IMR-90 (cell line): ENCODE measurements around the gene RXRG. TPM values are rescaled to one million over a fixed set of nuclear protein-coding genes. Genes with fewer than 3 reads are reported as not detected.

ENCODE experiments used
- ATAC-seq: fragments of 200-7000 bp; cut with Tn5 transposase; 2 replicates; pipeline ENCODE4 v1.9.1; 2020; ENCODE audit warnings: low read depth, mild to moderate bottlenecking, moderate library complexity
- BruUV-seq: library from RNA; stranded (reverse); fragments of 400-500 nt; replicated peaks from 2 replicates; lab custom pipeline; 2021; lab: Mats Ljungman, UMichigan
- CTCF ChIA-PET: fragments of 300-600 bp; formaldehyde crosslinking; extraction: SDS; loops from one replicate; lab custom pipeline; 2021; ENCODE audit warnings: antibody characterized with exemption; lab: Yijun Ruan, JAX
- POLR2A ChIA-PET: fragments of 300-600 bp; sonication (Branson Sonifier 250); formaldehyde crosslinking; loops from one replicate; lab custom pipeline; 2022; ENCODE audit warnings: antibody characterized with exemption; ENCODE audit not compliant: unreplicated experiment; lab: Charles Lee
- DNase-seq: peaks from one replicate; pipeline ENCODE4 v3.0.0; 2013
- H2AFZ ChIP-seq: replicated peaks from 2 replicates; pipeline ENCODE3; 2013; ENCODE audit warnings: low read length, mild to moderate bottlenecking; ENCODE audit not compliant: poor library complexity
- H2AK5ac ChIP-seq: 2 replicates; pipeline ENCODE4 v1.6.1; 2013; ENCODE audit warnings: low read depth, low read length, inconsistent platforms
- H2AK9ac ChIP-seq: replicated peaks from 2 replicates; pipeline ENCODE3; 2013; ENCODE audit warnings: mild to moderate bottlenecking, low read depth, low read length, moderate library complexity; ENCODE audit not compliant: poor library complexity
- H2BK120ac ChIP-seq: 2 replicates; pipeline ENCODE4 v1.6.1; 2013; ENCODE audit warnings: low read depth, low read length, inconsistent platforms
- H2BK15ac ChIP-seq: 3 replicates; pipeline ENCODE4 v1.6.1; 2013; ENCODE audit warnings: low read depth, low read length, inconsistent platforms
- H2BK20ac ChIP-seq: 2 replicates; pipeline ENCODE4 v1.6.1; 2013; ENCODE audit warnings: low read depth, mild to moderate bottlenecking, inconsistent platforms, low read length, moderate library complexity
- H2BK5ac ChIP-seq: 2 replicates; pipeline ENCODE4 v1.6.1; 2013; ENCODE audit warnings: mild to moderate bottlenecking, low read depth, low read length, inconsistent platforms; ENCODE audit not compliant: poor library complexity, severe bottlenecking
- H3K14ac ChIP-seq: replicated peaks from 2 replicates; pipeline ENCODE4 v1.6.1; 2013; ENCODE audit warnings: low read depth, low read length, inconsistent platforms
- H3K18ac ChIP-seq: 2 replicates; pipeline ENCODE4 v1.6.1; 2013; ENCODE audit warnings: low read depth, low read length, control low read depth
- H3K23ac ChIP-seq: 2 replicates; pipeline ENCODE4 v1.6.1; 2013; ENCODE audit warnings: low read depth, low read length, inconsistent platforms
- H3K27ac ChIP-seq: 2 replicates; pipeline ENCODE4 v1.5.1; 2013; ENCODE audit warnings: mild to moderate bottlenecking, control low read depth, low read length; ENCODE audit not compliant: insufficient read depth
- H3K27me3 ChIP-seq: 2 replicates; pipeline ENCODE4 v1.6.1; 2013; ENCODE audit warnings: low read length; ENCODE audit not compliant: control insufficient read depth, insufficient read depth
- H3K36me3 ChIP-seq: 2 replicates; pipeline ENCODE4 v1.6.1; 2013; ENCODE audit warnings: low read length, mixed read lengths; ENCODE audit not compliant: control insufficient read depth, insufficient read depth
- H3K4ac ChIP-seq: 2 replicates; pipeline ENCODE4 v1.6.1; 2013; ENCODE audit warnings: low read depth, low read length, inconsistent platforms
- H3K4me1 ChIP-seq: 2 replicates; pipeline ENCODE4 v1.6.1; 2013; ENCODE audit warnings: low read length, mixed read lengths; ENCODE audit not compliant: control insufficient read depth, insufficient read depth
- H3K4me2 ChIP-seq: 2 replicates; pipeline ENCODE4 v1.6.1; 2013; ENCODE audit warnings: low read depth, mild to moderate bottlenecking, control low read depth, low read length, moderate library complexity
- H3K4me3 ChIP-seq: 2 replicates; pipeline ENCODE4 v1.5.1; 2013; ENCODE audit warnings: low read depth, mild to moderate bottlenecking, control low read depth, low read length, moderate library complexity; ENCODE audit not compliant: insufficient read depth
- H3K56ac ChIP-seq: 2 replicates; pipeline ENCODE4 v1.6.1; 2013; ENCODE audit warnings: low read length, inconsistent platforms; ENCODE audit not compliant: insufficient read depth; ENCODE audit errors: extremely low read depth
- H3K79me1 ChIP-seq, 2 experiments: 2 replicates each; pipeline ENCODE4 v1.6.1; 2013; ENCODE audit warnings: low read length in 2 of 2, inconsistent platforms in 1 of 2, low read depth in 1 of 2
- H3K9ac ChIP-seq: 2 replicates; pipeline ENCODE4 v1.6.1; 2013; ENCODE audit warnings: low read depth, low read length, control low read depth
- H3K9me1 ChIP-seq: 2 replicates; pipeline ENCODE4 v1.6.1; 2013; ENCODE audit warnings: low read length, inconsistent platforms; ENCODE audit not compliant: insufficient read depth
- H3K9me3 ChIP-seq: 2 replicates; pipeline ENCODE4 v1.6.1; 2013; ENCODE audit warnings: low read length; ENCODE audit not compliant: control insufficient read depth, insufficient read depth
- H4K20me1 ChIP-seq: 2 replicates; pipeline ENCODE4 v1.6.1; 2013; ENCODE audit warnings: low read length, inconsistent platforms; ENCODE audit not compliant: insufficient read depth
- H4K5ac ChIP-seq: 2 replicates; pipeline ENCODE4 v1.6.1; 2013; ENCODE audit warnings: mild to moderate bottlenecking, low read depth, low read length, control low read depth
- H4K8ac ChIP-seq, 2 experiments: 2 replicates each; pipeline ENCODE4 v1.6.1; 2013; ENCODE audit warnings: low read depth in 2 of 2, low read length in 2 of 2, control low read depth in 1 of 2, inconsistent platforms in 1 of 2
- H4K91ac ChIP-seq: 2 replicates; pipeline ENCODE4 v1.6.1; 2013; ENCODE audit warnings: low read depth, low read length, inconsistent platforms; ENCODE audit not compliant: insufficient read depth
- BHLHE40 ChIP-seq: fragments of 150-350 bp; IDR thresholded peaks from 2 replicates; pipeline ENCODE4 v1.6.1; 2016; ENCODE audit warnings: mild to moderate bottlenecking, low read depth, low read length
- MAFK ChIP-seq: IDR thresholded peaks from 2 replicates; pipeline ENCODE4 v1.6.1; 2012; ENCODE audit warnings: low read depth, low read length, improper control_type of control experiment
- POLR2A ChIP-seq: IDR thresholded peaks from 2 replicates; pipeline ENCODE4 v1.6.1; 2012; ENCODE audit warnings: mild to moderate bottlenecking, low read depth, low read length
- RAD21 ChIP-seq: IDR thresholded peaks from 2 replicates; pipeline ENCODE4 v1.6.1; 2012; ENCODE audit warnings: low read length, improper control_type of control experiment
- RFX5 ChIP-seq: IDR thresholded peaks from 2 replicates; pipeline ENCODE4 v1.8.0; 2012; ENCODE audit warnings: low read depth, mild to moderate bottlenecking, low read length, moderate library complexity
- WGBS, 2 experiments: methylation state at CpG; one replicate each; pipeline versions ENCODE4 v1.1.5 to v1.1.7; 2013; ENCODE audit warnings: missing lambda C conversion rate in 2 of 2; ENCODE audit not compliant: insufficient read length in 1 of 2; ENCODE audit errors: extremely low coverage in 2 of 2; 5-methylcytosine and 5-hydroxymethylcytosine counted together
- dilution Hi-C: fragments of 300-500 bp; cut with HindIII; formaldehyde crosslinking; loops from one replicate; pipeline ENCODE4 v1.14.3; 2018; ENCODE audit warnings: low sequenced_read_pairs; ENCODE audit not compliant: unreplicated experiment
- in situ Hi-C: fragments of 300-500 bp; cut with MboI; formaldehyde crosslinking; loops from 3 replicates; pipeline ENCODE4 v1.14.3; 2019; ENCODE audit warnings: low sequenced_read_pairs, inconsistent platforms, mixed read lengths
- intact Hi-C: fragments of 100-400 bp; cut with micrococcal nuclease; formaldehyde crosslinking; loops from 2 replicates; pipeline ENCODE4 v1.10.0; 2022
- polyA plus RNA-seq, 3 experiments: library from polyadenylated mRNA; depleted of rRNA; stranded (reverse); fragments of >200 nt; gene quantifications; 2 replicates each; pipeline ENCODE4 v1.2.3, GENCODE V29; 2012; ENCODE audit warnings: low replicate concordance in 1 of 3
- total RNA-seq: library from RNA; depleted of rRNA; stranded (reverse); fragments of >200 nt; gene quantifications from 2 replicates; pipeline ENCODE4 v1.2.3, GENCODE V29; 2012

Gene RXRG
- total and polyA plus RNA-seq, 2 of the 4 experiments (the other 2 are of a cell fraction): not detected

- Histone ChIP-seq H2BK5ac (no peak overlapping the region), H4K8ac (no peak overlapping the region), H3K79me1 (no peaks in the 10 kb centered on the region), H2BK120ac (no peak overlapping the region), H2AK5ac (no peak overlapping the region), H3K27ac (no peak overlapping the region), H3K27me3 (no peaks in the 10 kb centered on the region), H4K20me1 (no peaks in the 10 kb centered on the region), H2BK15ac (no peak overlapping the region), H3K4me1 (no peaks in the 10 kb centered on the region), H3K23ac (no peak overlapping the region), H2AK9ac (no peak overlapping the region), H3K14ac (no peak overlapping the region), H2AFZ (no peak overlapping the region), H3K36me3 (no peaks in the 10 kb centered on the region), H3K4me2 (no peak overlapping the region), H3K18ac (no peak overlapping the region), H4K5ac (no peak overlapping the region), H3K4ac (no peak overlapping the region), H3K9me1 (no peaks in the 10 kb centered on the region), H4K91ac (no peak overlapping the region), H2BK20ac (no peak overlapping the region), H3K9ac (no peak overlapping the region), H3K4me3 (no peak overlapping the region), H3K56ac (no peak overlapping the region), H3K9me3 (no peaks in the 10 kb centered on the region)
- dilution Hi-C loops (no loop called here), in situ Hi-C loops (no loop called here), intact Hi-C loops (no loop called here)
- ATAC-seq: no peak
- DNase-seq: no peak
- ChIA-PET CTCF (no interaction called here), POLR2A (no interaction called here)
- no TSS peak for BruUV-seq
- TF ChIP-seq MAFK (no peak), POLR2A (no peak), RAD21 (no peak), RFX5 (no peak), BHLHE40 (no peak)
- WGBS, 2 experiments: no CpG with 5 or more reads among the region's 2 CpGs
Observed at GRCh38 chr1:165434281-165434680, 10.6 kb downstream of the RXRG start.
